ENCODE results near the gene RIMBP2. TPM values are rescaled to one million over a fixed set of nuclear protein-coding genes. Genes with fewer than 3 reads are reported as not detected.

RIMBP2 gene
- total and polyA plus RNA-seq, 9 of the 15 experiments (the other 6 are each of a cell fraction or from before 2014, with no cell fraction given): not detected

- Histone ChIP-seq H4K20me1 (replicated peaks; ENCODE audit: control insufficient read depth, insufficient read depth, low read length) (no peaks in the 10 kb centered on the region; the same call in none of the 2 replicates), H3K27me3 (ENCODE audit: control insufficient read depth in 2 of 2, insufficient read depth in 2 of 2, low read length in 2 of 2) (peaks cover 9 to 65% of the 10 kb centered on the region in 2 experiments; a peak in 3 of 5 replicates), H3K36me3 (ENCODE audit: control insufficient read depth, insufficient read depth, low read length) (no peaks in the 10 kb centered on the region), H3K9me1 (ENCODE audit: control insufficient read depth, insufficient read depth, low read length) (no peaks in the 10 kb centered on the region), H3K27ac (ENCODE audit: extremely low read depth, low read depth, low read length) (no peak overlapping the region), H3K4me2 (ENCODE audit: insufficient read depth, low read length) (no peak overlapping the region), H2AFZ (ENCODE audit: low read depth, low read length) (no peak overlapping the region), H3K79me2 (ENCODE audit: control insufficient read depth, insufficient read depth, low read length) (no peaks in the 10 kb centered on the region), H3K4me3 (no peak overlapping the region), H3K9ac (ENCODE audit: insufficient read depth in 1 of 2, low read depth in 2 of 2, low read length in 2 of 2) (no peak overlapping the region), H3K4me1 (replicated peaks in 1 of 2; ENCODE audit: control insufficient read depth in 2 of 2, insufficient read depth in 2 of 2, low read length in 2 of 2) (no peaks in the 10 kb centered on the region), H3K9me3 (replicated peaks; ENCODE audit: control insufficient read depth, insufficient read depth, low read depth, low read length) (no peaks in the 10 kb centered on the region)
- ATAC-seq: no peak
- FAIRE-seq: no peak
- ChIA-PET POLR2A (no interaction called here), CTCF (ENCODE audit: low intra/inter-chr PET ratio) (no interaction called here)
- no peak for DNase-seq (ENCODE audit: extremely low read depth in 1 of 4, low spot score in 3 of 4)
- intact Hi-C loops (cut with micrococcal nuclease) (no loop called here), in situ Hi-C loops (cut with MboI) (no loop called here)
- no TSS peak for BruUV-seq (replicated peaks)
- WGBS (ENCODE audit: insufficient coverage, low coverage, missing lambda C conversion rate): 0% methylated on average over 12 of the region's 12 CpGs
- TF ChIP-seq ZC3H8 (IDR thresholded peaks at IDR 0.05) (no peak), TCF7L2 (IDR thresholded peaks at IDR 0.05; ENCODE audit: low read depth, low read length) (no peak), EWSR1 (IDR thresholded peaks at IDR 0.05; ENCODE audit: borderline replicate concordance, low read depth, partially characterized antibody) (no peak), PYGO2 (tag; IDR thresholded peaks at IDR 0.05) (no peak), ZNF23 (CRISPR knock-in tag; IDR thresholded peaks at IDR 0.05) (no peak), TCF7 (IDR thresholded peaks at IDR 0.05; ENCODE audit: borderline replicate concordance) (no peak), ATF7 (IDR thresholded peaks at IDR 0.05) (no peak)
These were observed 218.8 kb downstream of the RIMBP2 start for GRCh38 chr12:130497321-130497720.

GRCh38 chr12:130496516-130497120 lies 219.5 kb downstream of the RIMBP2 start:
- H3K4me2 ChIP-seq (ENCODE audit: insufficient read depth, low read length): no peak overlapping the region
- intact Hi-C loops (cut with micrococcal nuclease): no loop called here
- BruUV-seq (replicated peaks): no TSS peak
- no peaks in the 10 kb centered on the region for H3K9me3 ChIP-seq (replicated peaks; ENCODE audit: control insufficient read depth, insufficient read depth, low read depth, low read length)
- H3K27ac ChIP-seq (ENCODE audit: extremely low read depth, low read depth, low read length): no peak overlapping the region
- in situ Hi-C loops (cut with MboI): no loop called here
- no peak overlapping the region for H3K4me3 ChIP-seq
- H3K4me1 ChIP-seq (replicated peaks in 1 of 2; ENCODE audit: control insufficient read depth in 2 of 2, insufficient read depth in 2 of 2, low read length in 2 of 2): no peaks in the 10 kb centered on the region
- no peaks in the 10 kb centered on the region for H3K79me2 ChIP-seq (ENCODE audit: control insufficient read depth, insufficient read depth, low read length)
- DNase-seq (ENCODE audit: extremely low read depth in 1 of 4, low spot score in 3 of 4) (no peak), FAIRE-seq (no peak), ATAC-seq (no peak)
- H3K36me3 ChIP-seq (ENCODE audit: control insufficient read depth, insufficient read depth, low read length): no peaks in the 10 kb centered on the region
- no peak overlapping the region for H3K9ac ChIP-seq (ENCODE audit: insufficient read depth in 1 of 2, low read depth in 2 of 2, low read length in 2 of 2)
- peaks cover 13 to 65% of the 10 kb centered on the region in 2 experiments; a peak in 4 of 5 replicates for H3K27me3 ChIP-seq (ENCODE audit: control insufficient read depth in 2 of 2, insufficient read depth in 2 of 2, low read length in 2 of 2)
- WGBS (ENCODE audit: insufficient coverage, low coverage, missing lambda C conversion rate): under 1% methylated on average over 14 of the region's 14 CpGs
- CTCF ChIA-PET (ENCODE audit: low intra/inter-chr PET ratio): no interaction called here
- no peaks in the 10 kb centered on the region; the same call in none of the 2 replicates for H4K20me1 ChIP-seq (replicated peaks; ENCODE audit: control insufficient read depth, insufficient read depth, low read length)
- no peaks in the 10 kb centered on the region for H3K9me1 ChIP-seq (ENCODE audit: control insufficient read depth, insufficient read depth, low read length)
- POLR2A ChIA-PET: no interaction called here
- no peak overlapping the region for H2AFZ ChIP-seq (ENCODE audit: low read depth, low read length)
- no peak for TF ChIP-seq FOXK2 (conservative IDR thresholded peaks at IDR 0.05 in 1 of 2, IDR thresholded peaks at IDR 0.05 in 1 of 2; ENCODE audit: low read depth in 2 of 2)
- TF ChIP-seq, protein P1, sequence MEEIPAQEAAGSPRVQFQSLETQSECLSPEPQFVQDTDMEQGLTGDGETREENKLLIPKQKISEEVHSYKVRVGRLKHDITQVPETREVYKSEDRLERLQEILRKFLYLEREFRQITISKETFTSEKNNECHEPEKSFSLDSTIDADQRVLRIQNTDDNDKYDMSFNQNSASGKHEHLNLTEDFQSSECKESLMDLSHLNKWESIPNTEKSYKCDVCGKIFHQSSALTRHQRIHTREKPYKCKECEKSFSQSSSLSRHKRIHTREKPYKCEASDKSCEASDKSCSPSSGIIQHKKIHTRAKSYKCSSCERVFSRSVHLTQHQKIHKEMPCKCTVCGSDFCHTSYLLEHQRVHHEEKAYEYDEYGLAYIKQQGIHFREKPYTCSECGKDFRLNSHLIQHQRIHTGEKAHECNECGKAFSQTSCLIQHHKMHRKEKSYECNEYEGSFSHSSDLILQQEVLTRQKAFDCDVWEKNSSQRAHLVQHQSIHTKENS (CRISPR knock-in tag; IDR thresholded peaks at IDR 0.05): no peak
- TF ChIP-seq HDGF (IDR thresholded peaks at IDR 0.05): no peak
- no peak for TF ChIP-seq SMARCE1 (IDR thresholded peaks at IDR 0.05)
- TF ChIP-seq MEF2D (tag; conservative IDR thresholded peaks at IDR 0.05; ENCODE audit: low read depth): no peak
- no peak for TF ChIP-seq GABPB1 (CRISPR knock-in tag; IDR thresholded peaks at IDR 0.05)
- no peak for TF ChIP-seq ARID1B (IDR thresholded peaks at IDR 0.05)
- no peak for TF ChIP-seq ZNF766 (CRISPR knock-in tag; conservative IDR thresholded peaks at IDR 0.05)
- TF ChIP-seq MTA3 (IDR thresholded peaks at IDR 0.05; ENCODE audit: borderline replicate concordance): no peak
- TF ChIP-seq BRF2 (IDR thresholded peaks at IDR 0.05; ENCODE audit: borderline replicate concordance, insufficient read depth, insufficient read length): no peak

Measured in K562 (cell line).